Lower lobe of right lung (tissue), 2 donors: Measurements from ENCODE around the gene PKP3. TPM values are rescaled to one million over a fixed set of nuclear protein-coding genes. Genes with fewer than 3 reads are reported as not detected.

Source experiments
- ATAC-seq, 2 donors: fragments of 200-7000 bp; cut with Tn5 transposase; one replicate each; pipeline ENCODE4 v1.9.1; 2020 to 2022; ENCODE audit warnings: mild to moderate bottlenecking in 2 of 2, moderate library complexity in 2 of 2
- DNase-seq: peaks from one replicate; pipeline ENCODE4 v3.0.0-alpha.2; 2020
- H3K27ac ChIP-seq: fragments of 200-600 bp; one replicate; pipeline ENCODE4 v1.8.0; 2022
- H3K27me3 ChIP-seq: fragments of 200-600 bp; one replicate; pipeline ENCODE4 v1.8.0; 2022; ENCODE audit warnings: low read depth
- H3K36me3 ChIP-seq: fragments of 200-600 bp; one replicate; pipeline ENCODE4 v1.8.0; 2022; ENCODE audit warnings: mild to moderate bottlenecking
- H3K4me1 ChIP-seq: fragments of 200-600 bp; one replicate; pipeline ENCODE4 v1.8.0; 2022
- H3K4me3 ChIP-seq: fragments of 200-600 bp; one replicate; pipeline ENCODE4 v1.8.0; 2022; ENCODE audit warnings: mild to moderate bottlenecking
- H3K9me3 ChIP-seq: fragments of 200-600 bp; one replicate; pipeline ENCODE4 v1.8.0; 2022
- CTCF ChIP-seq: fragments of 200-600 bp; IDR thresholded peaks from one replicate; pipeline ENCODE4 v1.8.0; 2022; ENCODE audit warnings: antibody characterized with exemption, mild to moderate bottlenecking
- intact Hi-C: fragments of 100-400 bp; cut with DNase I; formaldehyde crosslinking; loops from one replicate; pipeline ENCODE4 v1.11.0; 2022
- total RNA-seq: library from RNA; stranded (reverse); fragmentation: NEBNext Ultra II Directional; extraction: Animal tissue kit (Norgen Biotek cat#: 25700); gene quantifications from one replicate; pipeline ENCODE4 v1.2.1, GENCODE V29; 2021
- donor health status: DM: no; HTN: yes; CAD: no; lungs with severe emphysema.

Gene PKP3
- total RNA-seq, 1 donor from 2014 or later: 23.1 TPM

- peak; percentile 5 to 10 for ATAC-seq
- peak; percentile 55 for DNase-seq
Observed at GRCh38 chr11:405954-406795, 12.2 kb downstream of the PKP3 start.

GRCh38 chr11:406796-407650 lies 13.0 kb downstream of the PKP3 start:
- peaks cover 13% of the 10 kb centered on the region for H3K4me1 ChIP-seq
- H3K9me3 ChIP-seq: no peaks in the 10 kb centered on the region
- intact Hi-C loops: no loop called here
- ATAC-seq (peak; percentile 71 to 77), DNase-seq (peak; percentile 92)
- TF ChIP-seq CTCF: no peak
- peak overlapping the region; percentile 81 for H3K27ac ChIP-seq
- H3K36me3 ChIP-seq: peaks cover 4% of the 10 kb centered on the region
- H3K27me3 ChIP-seq: no peaks in the 10 kb centered on the region
- peak overlapping the region; percentile 72 for H3K4me3 ChIP-seq

More at GRCh38 chr11:405954-406795, 12.2 kb downstream of the PKP3 start:
- Histone ChIP-seq H3K27me3 (no peaks in the 10 kb centered on the region), H3K4me1 (peaks cover 13% of the 10 kb centered on the region), H3K4me3 (peak overlapping the region; percentile 72), H3K36me3 (peaks cover 4% of the 10 kb centered on the region), H3K9me3 (no peaks in the 10 kb centered on the region), H3K27ac (peak overlapping the region; percentile 81)
- TF ChIP-seq CTCF: no peak
- intact Hi-C loops: no loop called here

- Histone ChIP-seq H3K27me3 (no peaks in the 10 kb centered on the region), H3K4me3 (peak overlapping the region; percentile 72), H3K9me3 (no peaks in the 10 kb centered on the region), H3K27ac (peak overlapping the region; percentile 47), H3K36me3 (peaks cover 4% of the 10 kb centered on the region), H3K4me1 (peaks cover 14% of the 10 kb centered on the region)
- ATAC-seq (peak in 1 of 2 donors; percentile 17), DNase-seq (no peak)
- intact Hi-C loops: no loop called here
- TF ChIP-seq CTCF: no peak
Observed at GRCh38 chr11:407651-408123, 13.7 kb downstream of the PKP3 start.

GRCh38 chr11:408154-409007 lies 14.4 kb downstream of the PKP3 start:
- DNase-seq (peak; percentile 36), ATAC-seq (no peak)
- no peak overlapping the region for H3K27ac ChIP-seq
- H3K4me1 ChIP-seq: peaks cover 21% of the 10 kb centered on the region
- H3K27me3 ChIP-seq: no peaks in the 10 kb centered on the region
- peaks cover 4% of the 10 kb centered on the region for H3K36me3 ChIP-seq
- H3K9me3 ChIP-seq: no peaks in the 10 kb centered on the region
- intact Hi-C loops: no loop called here
- TF ChIP-seq CTCF: no peak
- H3K4me3 ChIP-seq: no peak overlapping the region
